ENCODE data around the gene RAMP1.

DNA sequence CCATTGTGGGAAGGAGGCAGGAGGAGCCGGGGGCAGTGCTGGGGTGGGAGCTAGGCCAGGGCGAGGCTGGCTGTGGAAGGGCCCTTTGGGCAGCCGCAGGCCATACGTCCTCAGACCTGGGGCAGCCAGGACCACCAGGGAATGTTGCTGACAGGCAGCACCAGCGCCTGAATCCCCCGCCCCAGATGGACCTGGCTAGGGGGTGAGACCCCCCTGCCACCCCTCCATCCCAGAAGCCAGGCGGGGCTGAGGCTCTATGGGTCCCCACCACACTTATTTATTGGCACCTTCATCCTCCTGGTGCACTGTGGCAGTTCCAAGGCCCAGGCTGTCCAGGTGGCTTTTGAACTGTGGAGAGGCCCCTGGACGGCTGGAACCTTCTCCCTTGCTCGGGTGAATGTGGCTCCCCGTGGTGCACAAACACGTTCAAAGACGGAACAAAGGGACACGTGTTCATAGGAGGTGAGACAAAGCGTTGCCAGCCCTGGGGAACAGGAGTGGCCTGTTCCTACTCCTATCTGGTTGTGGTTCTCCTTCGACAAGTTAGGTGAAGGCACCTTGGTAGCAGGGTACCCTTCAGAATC, 35.1 kb downstream of the RAMP1 start:
- no peak for TF ChIP-seq CTCF (IDR thresholded peaks at IDR 0.05)
- TF ChIP-seq EZH2 (IDR thresholded peaks at IDR 0.05; ENCODE audit: borderline replicate concordance, insufficient read depth, low read depth, low read length, poor library complexity, severe bottlenecking) = no peak

Data from B cell (primary cell).